Measurements from ENCODE around the gene SLC25A15. TPM values are rescaled to one million over a fixed set of nuclear protein-coding genes. Genes with fewer than 3 reads are reported as not detected.

SLC25A15 gene
- total RNA-seq, 2 experiments from 2014 or later, result 15.5 to 15.6 TPM

GRCh38 chr13:40800559-40800958 is 11.1 kb downstream of the SLC25A15 start:
- H3K4me1 Mint-ChIP-seq (ENCODE audit: low read depth), result peaks cover 14% of the 10 kb centered on the region
- peaks cover 30% of the 10 kb centered on the region for H3K36me3 Mint-ChIP-seq (ENCODE audit: low read depth)
- intact Hi-C loops (cut with micrococcal nuclease), result no loop called here
- no peaks in the 10 kb centered on the region for H3K27me3 Mint-ChIP-seq (ENCODE audit: low read depth)
- no peak for DNase-seq
- CTCF ChIA-PET, result interaction anchor here (0.6 to 2.2 kb wide), 4 partner anchors 12 to 1022 kb away, joined by 3 to 6 read pairs (median 4); no protein-coding TSS in a partner anchor
- H3K9me3 Mint-ChIP-seq, result no peaks in the 10 kb centered on the region
- no peak overlapping the region for H3K4me3 Mint-ChIP-seq
- no peak overlapping the region for H3K27ac Mint-ChIP-seq

- DNase-seq, result no peak
- peaks cover 30% of the 10 kb centered on the region for H3K36me3 Mint-ChIP-seq (ENCODE audit: low read depth)
- intact Hi-C loops (cut with micrococcal nuclease), result no loop called here
- H3K9me3 Mint-ChIP-seq, result no peaks in the 10 kb centered on the region
- no peaks in the 10 kb centered on the region for H3K27me3 Mint-ChIP-seq (ENCODE audit: low read depth)
- H3K4me3 Mint-ChIP-seq, result no peak overlapping the region
- H3K4me1 Mint-ChIP-seq (ENCODE audit: low read depth), result peaks cover 13% of the 10 kb centered on the region
- no peak overlapping the region for H3K27ac Mint-ChIP-seq
- CTCF ChIA-PET, result interaction anchor here (0.6 to 2.2 kb wide), 4 partner anchors 13 to 1023 kb away, joined by 3 to 6 read pairs (median 4); no protein-coding TSS in a partner anchor
These were observed 12.1 kb downstream of the SLC25A15 start for GRCh38 chr13:40801255-40802217.

GRCh38 chr13:40803316-40803715 is 13.9 kb downstream of the SLC25A15 start:
- H3K4me3 Mint-ChIP-seq, result no peak overlapping the region
- no peaks in the 10 kb centered on the region for H3K9me3 Mint-ChIP-seq
- H3K4me1 Mint-ChIP-seq (ENCODE audit: low read depth), result peaks cover 7% of the 10 kb centered on the region
- no peak overlapping the region for H3K27ac Mint-ChIP-seq
- H3K27me3 Mint-ChIP-seq (ENCODE audit: low read depth), result no peaks in the 10 kb centered on the region
- peaks cover 30% of the 10 kb centered on the region for H3K36me3 Mint-ChIP-seq (ENCODE audit: low read depth)
- DNase-seq, result no peak
- intact Hi-C loops (cut with micrococcal nuclease), result no loop called here
- CTCF ChIA-PET, result interaction anchor here (0.8 kb wide), 1 partner anchor 12 kb away, joined by 3 read pairs; no protein-coding TSS in a partner anchor

GRCh38 chr13:40806241-40806640 is 16.8 kb downstream of the SLC25A15 start:
- no peak overlapping the region for H3K4me3 Mint-ChIP-seq
- intact Hi-C loops (cut with micrococcal nuclease), result no loop called here
- DNase-seq, result no peak
- H3K27me3 Mint-ChIP-seq (ENCODE audit: low read depth), result no peaks in the 10 kb centered on the region
- H3K9me3 Mint-ChIP-seq, result no peaks in the 10 kb centered on the region
- CTCF ChIA-PET, result interaction anchor here (1.5 kb wide), 1 partner anchor 9 kb away, joined by 5 read pairs; no protein-coding TSS in a partner anchor
- no peaks in the 10 kb centered on the region for H3K4me1 Mint-ChIP-seq (ENCODE audit: low read depth)
- peaks cover 31% of the 10 kb centered on the region for H3K36me3 Mint-ChIP-seq (ENCODE audit: low read depth)
- no peak overlapping the region for H3K27ac Mint-ChIP-seq

GRCh38 chr13:40809471-40809870 is 20.1 kb downstream of the SLC25A15 start:
- H3K4me1 Mint-ChIP-seq (ENCODE audit: low read depth), result no peaks in the 10 kb centered on the region
- CTCF ChIA-PET, result interaction anchor here (0.7 kb wide), 1 partner anchor 73 kb away, joined by 3 read pairs; no protein-coding TSS in a partner anchor

GRCh38 chr13:40812102-40812501 is 22.7 kb downstream of the SLC25A15 start:
- CTCF ChIA-PET, result interaction anchor here (0.7 kb wide), 1 partner anchor 128 kb away, joined by 3 read pairs; no protein-coding TSS in a partner anchor
- no peaks in the 10 kb centered on the region for H3K4me1 Mint-ChIP-seq (ENCODE audit: low read depth)
- DNase-seq, result no peak
- no peaks in the 10 kb centered on the region for H3K27me3 Mint-ChIP-seq (ENCODE audit: low read depth)
- intact Hi-C loops (cut with micrococcal nuclease), result no loop called here
- H3K27ac Mint-ChIP-seq, result no peak overlapping the region
- peaks cover 10% of the 10 kb centered on the region for H3K9me3 Mint-ChIP-seq
- peaks cover 36% of the 10 kb centered on the region for H3K36me3 Mint-ChIP-seq (ENCODE audit: low read depth)
- no peak overlapping the region for H3K4me3 Mint-ChIP-seq

More at GRCh38 chr13:40809471-40809870, 20.1 kb downstream of the SLC25A15 start:
- H3K36me3 Mint-ChIP-seq (ENCODE audit: low read depth), result peaks cover 29% of the 10 kb centered on the region
- H3K9me3 Mint-ChIP-seq, result no peaks in the 10 kb centered on the region
- H3K27me3 Mint-ChIP-seq (ENCODE audit: low read depth), result no peaks in the 10 kb centered on the region
- H3K27ac Mint-ChIP-seq, result no peak overlapping the region
- DNase-seq, result no peak
- H3K4me3 Mint-ChIP-seq, result no peak overlapping the region
- intact Hi-C loops (cut with micrococcal nuclease), result no loop called here

- peaks cover 13% of the 10 kb centered on the region for H3K9me3 Mint-ChIP-seq
These were observed 23.5 kb downstream of the SLC25A15 start for GRCh38 chr13:40812724-40813445.

GRCh38 chr13:40813667-40814454 is 24.4 kb downstream of the SLC25A15 start:
- H3K4me3 Mint-ChIP-seq, result no peak overlapping the region
- no peak overlapping the region for H3K27ac Mint-ChIP-seq
- H3K9me3 Mint-ChIP-seq, result peaks cover 13% of the 10 kb centered on the region
- H3K36me3 Mint-ChIP-seq (ENCODE audit: low read depth), result peaks cover 37% of the 10 kb centered on the region
- no peak for DNase-seq
- H3K4me1 Mint-ChIP-seq (ENCODE audit: low read depth), result no peaks in the 10 kb centered on the region
- CTCF ChIA-PET, result interaction anchor here (0.5 to 1.5 kb wide), 7 partner anchors 9 to 234 kb away, joined by 3 to 6 read pairs (median 3); no protein-coding TSS in a partner anchor
- H3K27me3 Mint-ChIP-seq (ENCODE audit: low read depth), result no peaks in the 10 kb centered on the region
- intact Hi-C loops (cut with micrococcal nuclease), result loop anchor here (1.0 kb wide), 1 partner anchor 37 kb away; no protein-coding TSS in a partner anchor

More at GRCh38 chr13:40812724-40813445, 23.5 kb downstream of the SLC25A15 start:
- CTCF ChIA-PET, result interaction anchor here (1.0 to 1.2 kb wide), 2 partner anchors 8 to 107 kb away, joined by 3 to 4 read pairs; no protein-coding TSS in a partner anchor
- no peaks in the 10 kb centered on the region for H3K4me1 Mint-ChIP-seq (ENCODE audit: low read depth)
- intact Hi-C loops (cut with micrococcal nuclease), result no loop called here
- H3K27ac Mint-ChIP-seq, result no peak overlapping the region
- H3K36me3 Mint-ChIP-seq (ENCODE audit: low read depth), result peaks cover 39% of the 10 kb centered on the region
- H3K4me3 Mint-ChIP-seq, result no peak overlapping the region
- H3K27me3 Mint-ChIP-seq (ENCODE audit: low read depth), result no peaks in the 10 kb centered on the region
- no peak for DNase-seq

- intact Hi-C loops (cut with micrococcal nuclease), result loop anchor here (1.0 kb wide), 1 partner anchor 38 kb away; no protein-coding TSS in a partner anchor
- H3K27ac Mint-ChIP-seq, result no peak overlapping the region
- H3K4me1 Mint-ChIP-seq (ENCODE audit: low read depth), result peaks cover 8% of the 10 kb centered on the region
- no peak overlapping the region for H3K4me3 Mint-ChIP-seq
- DNase-seq, result no peak
- CTCF ChIA-PET, result interaction anchor here (0.8 to 1.5 kb wide), 5 partner anchors 9 to 204 kb away, joined by 3 to 6 read pairs (median 3); partner anchors contain the start of gene ELF1
- no peaks in the 10 kb centered on the region for H3K27me3 Mint-ChIP-seq (ENCODE audit: low read depth)
- H3K36me3 Mint-ChIP-seq (ENCODE audit: low read depth), result peaks cover 29% of the 10 kb centered on the region
- H3K9me3 Mint-ChIP-seq, result peaks cover 13% of the 10 kb centered on the region
These were observed 25.4 kb downstream of the SLC25A15 start for GRCh38 chr13:40814803-40815202.

- intact Hi-C loops (cut with micrococcal nuclease), result no loop called here
- H3K4me1 Mint-ChIP-seq (ENCODE audit: low read depth), result peaks cover 15% of the 10 kb centered on the region
- H3K9me3 Mint-ChIP-seq, result peaks cover 13% of the 10 kb centered on the region
- no peak overlapping the region for H3K4me3 Mint-ChIP-seq
- no peak overlapping the region for H3K27ac Mint-ChIP-seq
- no peak for DNase-seq
- peaks cover 23% of the 10 kb centered on the region for H3K36me3 Mint-ChIP-seq (ENCODE audit: low read depth)
- CTCF ChIA-PET, result no interaction called here
- no peaks in the 10 kb centered on the region for H3K27me3 Mint-ChIP-seq (ENCODE audit: low read depth)
These were observed 29.5 kb downstream of the SLC25A15 start for GRCh38 chr13:40818926-40819325.

- intact Hi-C loops (cut with micrococcal nuclease), result no loop called here
- Mint-ChIP-seq H3K27me3 (ENCODE audit: low read depth) (no peaks in the 10 kb centered on the region), H3K27ac (no peak overlapping the region), H3K4me1 (ENCODE audit: low read depth) (peaks cover 15% of the 10 kb centered on the region), H3K36me3 (ENCODE audit: low read depth) (peaks cover 16% of the 10 kb centered on the region), H3K9me3 (peaks cover 13% of the 10 kb centered on the region), H3K4me3 (no peak overlapping the region)
- CTCF ChIA-PET, result interaction anchor here (1.1 kb wide), 1 partner anchor 235 kb away, joined by 3 read pairs; no protein-coding TSS in a partner anchor
- no peak for DNase-seq
These were observed 30.4 kb downstream of the SLC25A15 start for GRCh38 chr13:40819797-40820315.

Measured in activated naive CD4-positive, alpha-beta T cell treated with anti-CD3 and anti-CD28 coated beads for 36 hours (primary cell).